ENCODE measurements around the gene PLA2G5.

Gene PLA2G5

DNA sequence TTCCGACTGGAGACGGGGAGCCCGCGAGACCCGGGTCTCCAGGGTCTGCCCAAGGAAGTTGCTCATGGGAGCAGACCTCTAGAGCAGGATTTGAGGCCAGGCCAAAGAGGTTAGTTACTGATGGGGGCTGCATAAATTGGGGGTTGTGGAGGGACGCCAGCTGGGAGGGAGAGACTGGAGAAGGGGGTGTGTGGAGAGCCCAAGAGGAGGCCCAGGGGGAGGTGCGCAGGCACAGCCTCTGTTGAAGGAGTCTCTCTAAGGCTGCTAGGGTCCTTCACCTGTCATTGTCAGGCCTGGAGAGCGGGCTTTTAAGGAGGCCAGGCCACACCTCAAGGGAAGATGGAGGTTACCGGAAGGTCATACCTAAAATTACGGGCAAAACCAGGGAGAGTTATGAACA, 363 bp downstream of the PLA2G5 start:
- no peak for DNase-seq

- no peak for DNase-seq
Observed at GRCh38 chr1:20071416-20071815, 1.4 kb downstream of the PLA2G5 start.

GRCh38 chr1:20072771-20073170, 2.8 kb downstream of the PLA2G5 start:
- no peak for DNase-seq

DNA sequence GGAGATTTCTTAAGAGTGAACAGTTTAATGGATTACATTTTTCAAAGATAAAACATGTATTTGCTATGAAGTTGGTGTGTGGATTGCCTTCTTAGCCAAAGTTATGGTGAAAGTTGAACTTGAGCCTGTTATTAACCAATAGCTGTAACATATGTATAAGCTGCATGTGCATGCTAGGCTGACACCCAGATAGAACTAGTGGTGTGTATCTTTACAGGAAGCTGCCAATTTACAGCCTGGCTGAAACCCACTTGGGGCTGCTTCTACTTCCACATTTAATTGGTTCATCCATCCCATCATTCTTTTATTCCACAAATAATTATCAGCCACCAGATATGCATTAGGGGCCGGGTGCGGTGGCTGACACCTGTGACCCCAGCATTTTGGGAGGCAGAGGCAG, 3.3 kb downstream of the PLA2G5 start:
- no peak for DNase-seq

DNA sequence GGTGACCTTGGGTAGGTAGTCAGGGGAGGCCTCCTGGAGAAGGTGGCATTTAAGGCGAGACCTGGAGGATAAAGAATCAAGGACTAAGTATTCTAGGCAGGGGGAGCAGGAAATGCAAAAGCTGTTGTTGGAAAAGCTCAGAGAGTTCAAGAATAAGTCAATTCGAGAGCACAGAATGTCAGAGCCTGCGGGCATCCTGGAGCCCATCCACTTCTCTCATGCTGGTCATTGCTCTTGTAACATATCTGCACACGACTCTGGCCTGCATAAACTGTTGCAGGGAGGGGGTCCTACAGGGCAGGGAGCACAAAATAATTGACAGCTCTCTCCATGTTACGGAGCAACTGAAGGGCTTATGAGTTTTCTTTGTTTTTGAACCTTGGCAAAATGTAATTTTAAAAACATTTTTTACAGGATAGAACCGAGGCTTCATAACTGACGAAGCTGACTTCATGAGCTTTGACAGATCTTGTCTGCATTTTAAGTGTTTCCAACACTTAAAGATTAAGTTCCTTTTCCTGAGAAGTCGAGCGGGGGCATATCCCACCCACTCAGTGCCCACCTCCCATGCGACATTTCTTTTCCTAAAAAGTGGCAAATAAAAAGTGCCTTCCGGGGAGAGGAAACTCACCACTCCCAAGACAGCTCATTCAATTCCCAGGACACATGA, 4.2 kb downstream of the PLA2G5 start:
- DNase-seq: no peak

- no peak for DNase-seq
Observed at GRCh38 chr1:20074725-20075171, 4.8 kb downstream of the PLA2G5 start.

DNA sequence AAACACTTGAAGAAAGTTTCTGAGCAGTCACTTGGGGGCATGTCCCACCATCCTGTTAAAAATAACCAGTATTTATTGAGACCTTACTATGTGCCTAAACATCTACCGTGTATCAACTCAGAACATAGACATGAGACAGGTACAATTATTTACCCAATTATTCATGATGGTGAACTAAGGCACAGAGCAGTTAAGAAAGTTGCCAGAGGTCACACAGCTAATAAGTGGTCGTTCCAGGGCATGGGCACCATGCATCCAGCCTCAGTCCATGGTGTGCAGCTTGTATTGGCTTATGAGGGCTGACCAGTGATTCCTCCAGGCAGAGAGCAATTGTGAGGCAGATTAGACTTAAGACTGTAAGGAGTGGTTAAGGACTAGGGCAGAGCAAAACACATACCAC, 5.4 kb downstream of the PLA2G5 start:
- DNase-seq: no peak

DNA sequence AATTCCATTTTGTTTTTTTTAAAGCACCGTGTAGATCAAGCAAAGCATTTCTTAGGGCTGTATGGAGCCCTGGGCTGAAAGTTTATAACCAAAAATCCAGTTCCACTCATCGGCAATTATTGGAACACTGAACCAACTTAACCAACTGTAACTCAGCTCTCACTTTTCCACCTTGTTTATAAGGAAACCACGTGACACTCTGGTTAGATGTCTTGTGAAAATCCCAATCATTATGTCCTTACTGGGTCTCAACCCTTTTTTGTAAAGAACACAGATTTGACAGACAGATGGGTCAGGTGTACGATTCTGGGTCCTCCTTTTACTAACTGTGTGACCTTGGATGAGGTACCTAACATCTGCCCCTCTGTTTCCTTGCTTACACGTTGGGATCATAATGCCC, 6.2 kb downstream of the PLA2G5 start:
- no peak for DNase-seq

- DNase-seq: no peak
Observed at GRCh38 chr1:20076710-20077461, 6.9 kb downstream of the PLA2G5 start.

DNA sequence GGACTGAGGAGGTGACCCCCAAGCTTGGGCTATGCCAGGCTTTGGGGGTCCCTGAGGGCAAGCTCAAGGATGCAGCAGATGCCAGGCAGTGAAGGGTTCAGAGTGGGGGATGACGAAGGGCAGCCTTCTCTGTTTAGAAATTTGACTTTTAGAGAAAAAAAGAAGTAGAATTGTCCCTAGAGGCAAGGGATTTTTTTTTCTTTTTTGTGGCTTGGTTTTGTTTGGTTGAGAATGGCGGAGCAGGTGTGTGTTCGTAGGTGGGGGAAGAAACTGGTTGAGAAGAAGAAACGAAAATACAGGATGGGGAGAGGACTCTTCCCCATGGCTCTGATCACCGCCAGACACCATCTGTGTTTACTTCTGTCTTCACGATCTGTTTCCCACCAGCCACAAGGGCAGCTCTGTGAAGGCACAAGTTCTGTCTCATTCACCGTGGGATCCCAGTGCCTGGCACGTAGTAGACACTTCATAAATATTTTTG, 8.2 kb downstream of the PLA2G5 start:
- DNase-seq: no peak

DNA sequence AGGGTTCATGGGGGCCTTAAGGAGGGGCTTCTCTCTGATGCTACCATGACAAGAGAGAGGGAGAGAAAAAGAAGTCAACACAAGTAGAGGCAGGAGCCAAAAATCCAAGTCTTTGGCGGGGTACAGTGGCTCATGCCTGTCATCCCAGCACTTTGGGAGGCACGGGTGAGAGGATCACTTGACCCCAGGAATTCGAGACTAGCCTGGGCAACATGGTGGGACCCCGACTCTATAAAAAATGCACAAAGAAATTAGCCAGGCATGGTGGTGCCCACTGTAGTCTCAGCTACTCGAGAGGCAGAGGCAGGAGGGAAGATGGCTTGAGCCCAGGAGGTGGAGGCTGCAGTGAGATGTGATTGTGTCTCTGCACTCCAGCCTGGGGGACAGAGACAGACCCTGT, 8.7 kb downstream of the PLA2G5 start:
- no peak for DNase-seq

- DNase-seq: no peak
Observed at GRCh38 chr1:20079661-20080305, 9.8 kb downstream of the PLA2G5 start.

DNA sequence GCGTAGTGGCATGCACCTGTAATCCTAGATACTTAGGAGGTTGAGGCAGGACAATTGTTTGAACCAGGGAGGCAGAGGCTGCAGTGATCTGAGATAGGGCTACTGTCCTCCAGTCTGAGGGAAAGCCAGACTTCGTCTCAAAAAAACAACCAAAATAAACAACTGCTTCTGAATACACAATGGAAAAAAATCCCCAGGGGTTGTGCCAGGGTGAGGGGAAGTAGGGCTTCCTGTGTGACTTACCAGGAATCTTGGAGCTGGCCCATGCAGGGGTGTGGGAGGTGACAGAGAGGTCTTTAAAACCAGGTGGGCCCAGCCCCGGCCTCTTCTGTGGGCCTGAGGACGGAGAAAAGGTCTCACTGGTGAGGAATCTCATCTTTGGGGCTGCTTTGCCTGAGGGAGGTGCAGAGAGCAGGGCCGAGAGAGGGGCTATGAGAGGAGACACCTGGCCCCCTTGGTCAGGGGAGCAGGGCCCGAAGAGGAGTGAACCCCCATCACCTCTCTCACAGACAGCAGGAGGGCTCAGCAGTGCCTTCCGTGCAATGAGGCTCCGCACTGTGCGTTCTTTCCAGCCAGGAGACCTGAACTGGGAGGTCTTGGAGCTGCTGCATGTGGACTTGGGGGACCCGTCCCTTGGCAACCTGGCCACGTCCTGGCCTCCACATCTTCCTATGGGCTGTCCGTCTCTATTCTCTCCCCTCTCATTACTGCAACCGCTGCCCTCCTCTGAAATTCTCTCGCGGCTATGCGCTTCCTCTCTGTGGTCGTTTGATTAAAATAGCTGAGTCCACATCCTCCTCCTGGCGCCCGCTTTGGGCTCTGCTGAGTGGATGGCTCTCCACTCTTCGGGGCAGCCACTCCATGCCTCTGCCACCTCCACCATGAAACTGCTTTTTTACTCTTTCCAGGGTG, 10.7 kb downstream of the PLA2G5 start:
- DNase-seq: no peak

- DNase-seq: no peak
Observed at GRCh38 chr1:20081353-20081810, 11.4 kb downstream of the PLA2G5 start.

DNA sequence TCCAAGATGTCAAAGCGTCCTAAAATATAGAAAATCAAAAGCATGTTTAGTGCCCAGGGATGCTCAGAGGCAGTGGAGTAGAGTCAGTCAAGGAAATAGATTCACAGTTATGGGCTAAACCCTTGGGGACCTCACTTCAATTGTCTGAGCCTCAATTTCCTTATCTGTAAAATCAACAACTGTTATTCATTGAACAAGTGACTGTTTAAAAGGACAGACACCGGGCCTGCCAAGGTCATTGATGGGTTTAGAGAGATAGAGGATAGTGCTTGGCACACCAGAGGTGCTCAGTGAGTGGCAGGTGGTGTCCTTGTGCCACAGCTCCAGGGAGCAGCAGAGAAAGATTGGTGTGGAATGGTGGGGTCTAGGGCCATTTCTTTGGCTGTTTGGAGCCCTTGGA, 12.8 kb downstream of the PLA2G5 start:
- no peak for DNase-seq

DNA sequence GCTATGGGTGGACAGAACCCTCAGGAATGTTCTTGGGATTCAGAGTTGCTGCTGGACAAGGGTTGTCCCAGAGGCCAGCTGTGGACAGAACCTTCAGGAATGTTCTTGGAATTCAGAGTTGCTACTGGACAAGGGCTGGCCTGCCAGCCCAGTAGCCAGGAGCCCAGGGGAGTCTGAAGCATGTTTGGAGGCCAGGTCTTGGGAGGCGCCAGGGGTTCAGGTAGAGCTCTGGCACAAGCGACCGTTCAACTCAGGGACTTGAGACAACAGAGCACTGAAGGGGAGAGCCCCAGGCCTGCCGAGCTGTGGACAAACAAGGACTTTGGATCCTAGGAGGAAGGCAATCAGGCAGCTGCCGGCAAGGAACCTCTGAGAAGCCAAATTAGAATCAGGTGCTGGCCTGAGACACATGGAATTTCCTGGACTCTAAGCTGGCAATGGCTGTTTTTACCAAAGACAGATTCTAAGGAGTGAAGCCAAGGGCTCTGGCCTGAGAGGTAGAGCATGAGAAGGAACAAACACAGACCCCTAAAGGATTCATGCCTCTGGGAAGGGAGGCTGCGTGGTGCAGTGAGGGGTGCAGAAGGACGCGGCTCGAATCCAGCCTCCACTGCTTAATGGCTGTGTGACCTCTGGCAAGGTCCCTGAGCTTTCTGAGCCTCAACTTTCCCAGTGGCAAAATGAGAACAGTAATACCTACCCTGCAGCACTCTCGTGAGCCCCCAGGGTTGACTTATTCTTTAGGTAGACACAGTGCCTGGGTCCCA, 13.4 kb downstream of the PLA2G5 start:
- DNase-seq: no peak

DNA sequence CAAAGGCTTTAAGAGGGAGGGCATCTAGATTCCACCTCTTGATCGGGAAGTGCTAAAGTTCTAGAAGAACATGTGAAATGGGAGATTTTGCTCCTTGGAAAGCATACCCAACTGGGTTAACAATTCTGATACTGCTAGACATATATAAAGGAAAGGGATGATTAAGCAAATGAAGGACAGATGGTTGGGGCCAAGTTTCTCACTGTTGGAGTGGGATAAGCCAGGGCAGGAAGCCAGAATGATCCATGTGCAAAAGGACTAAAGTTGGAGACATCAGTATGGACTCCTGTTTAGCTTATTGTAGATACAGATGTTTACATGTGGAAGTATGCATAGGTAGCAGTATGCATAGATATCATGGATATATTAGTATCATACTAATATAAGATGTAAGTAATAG, 16.8 kb downstream of the PLA2G5 start:
- no peak for DNase-seq

DNA sequence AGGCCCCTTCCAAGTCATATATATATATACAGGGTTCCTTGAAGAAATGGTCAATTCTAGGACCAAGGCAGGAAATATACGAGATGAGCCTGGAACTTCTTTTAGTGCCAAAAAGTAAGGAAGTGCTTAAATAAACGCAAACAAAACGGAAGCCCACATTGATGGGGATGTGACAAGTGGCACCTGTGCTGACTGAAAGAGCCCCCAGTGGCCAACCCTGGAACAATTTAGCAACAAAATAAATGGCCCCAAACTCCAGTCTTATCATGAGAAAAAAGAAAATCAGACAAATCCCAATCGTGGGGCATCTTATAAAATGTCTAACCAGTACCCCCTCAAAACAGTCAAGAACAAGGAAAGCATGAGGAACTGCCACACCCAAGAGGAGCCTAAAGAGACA, 17.7 kb downstream of the PLA2G5 start:
- DNase-seq: no peak

GRCh38 chr1:20089328-20090077, 19.5 kb downstream of the PLA2G5 start:
- DNase-seq: no peak

- no peak for DNase-seq
Observed at GRCh38 chr1:20090119-20090518, 20.1 kb downstream of the PLA2G5 start.

- DNase-seq: no peak
Observed at GRCh38 chr1:20090641-20091040, 20.6 kb downstream of the PLA2G5 start.
